ENCODE measurements around the gene CYP51A1. TPM values are rescaled to one million over a fixed set of nuclear protein-coding genes. Genes with fewer than 3 reads are reported as not detected.

Gene CYP51A1
- total RNA-seq, 1 experiment from 2014 or later, result 52.3 TPM

GRCh38 chr7:92121681-92122080 lies 12.6 kb downstream of the CYP51A1 start:
- H2AFZ ChIP-seq (ENCODE audit: low read length), result no peak overlapping the region
- intact Hi-C loops (cut with micrococcal nuclease), result no loop called here
- H4K20me1 ChIP-seq (ENCODE audit: low read length), result 0 out of 2 replicates have a peak, but pooled peaks cover 4% of the 10 kb centered on the region
- no peak for TF ChIP-seq EZH2phosphoT487 (IDR thresholded peaks at IDR 0.05; ENCODE audit: borderline replicate concordance, low read length)
- TF ChIP-seq CTCF (conservative IDR thresholded peaks at IDR 0.05; ENCODE audit: low read depth, low read length), result no peak
- no peak for TF ChIP-seq EZH2 (IDR thresholded peaks at IDR 0.05; ENCODE audit: low read length, unreplicated experiment)
- DNase-seq (no peak), ATAC-seq (no peak)
- H3K27me3 ChIP-seq (ENCODE audit: low read length), result no peaks in the 10 kb centered on the region
- CTCF ChIA-PET, result no interaction called here
- H3K4me1 ChIP-seq (ENCODE audit: insufficient read depth, low read length), result no peaks in the 10 kb centered on the region
- peaks cover 37% of the 10 kb centered on the region for H3K36me3 ChIP-seq (ENCODE audit: low read depth, low read length)
- POLR2A ChIA-PET (ENCODE audit: unreplicated experiment), result no interaction called here
- H3K9me3 ChIP-seq (ENCODE audit: low read length), result no peaks in the 10 kb centered on the region
- H3K4me3 ChIP-seq (ENCODE audit: low read length), result no peak overlapping the region
- no peak overlapping the region for H3K9ac ChIP-seq (ENCODE audit: low read length)
- no TSS peak for BruUV-seq (replicated peaks)
- H3K79me2 ChIP-seq (ENCODE audit: low read length), result peaks cover 25% of the 10 kb centered on the region; the same call in 1 of the 2 replicates
- H3K27ac ChIP-seq (ENCODE audit: low read length), result no peak overlapping the region
- H3F3A ChIP-seq (ENCODE audit: low read length, unreplicated experiment), result no peaks in the 10 kb centered on the region
- no peaks in the 10 kb centered on the region for H3K9me2 ChIP-seq (replicated peaks; ENCODE audit: low read length)
- H3K4me2 ChIP-seq (ENCODE audit: low read length), result no peak overlapping the region

- H3K27me3 ChIP-seq (ENCODE audit: low read length), result no peaks in the 10 kb centered on the region
- H3K79me2 ChIP-seq (ENCODE audit: low read length), result peaks cover 25% of the 10 kb centered on the region; the same call in 1 of the 2 replicates
- no peaks in the 10 kb centered on the region for H3F3A ChIP-seq (ENCODE audit: low read length, unreplicated experiment)
- H3K9ac ChIP-seq (ENCODE audit: low read length), result no peak overlapping the region
- H3K9me2 ChIP-seq (replicated peaks; ENCODE audit: low read length), result no peaks in the 10 kb centered on the region
- no TSS peak for BruUV-seq (replicated peaks)
- no peak overlapping the region for H2AFZ ChIP-seq (ENCODE audit: low read length)
- ChIA-PET CTCF (no interaction called here), POLR2A (ENCODE audit: unreplicated experiment) (no interaction called here)
- no peak overlapping the region for H3K27ac ChIP-seq (ENCODE audit: low read length)
- no peaks in the 10 kb centered on the region for H3K4me1 ChIP-seq (ENCODE audit: insufficient read depth, low read length)
- H3K9me3 ChIP-seq (ENCODE audit: low read length), result no peaks in the 10 kb centered on the region
- TF ChIP-seq EZH2phosphoT487 (IDR thresholded peaks at IDR 0.05; ENCODE audit: borderline replicate concordance, low read length) (no peak), CTCF (conservative IDR thresholded peaks at IDR 0.05; ENCODE audit: low read depth, low read length) (no peak), EZH2 (IDR thresholded peaks at IDR 0.05; ENCODE audit: low read length, unreplicated experiment) (no peak)
- H3K4me3 ChIP-seq (ENCODE audit: low read length), result no peak overlapping the region
- no peak overlapping the region for H3K4me2 ChIP-seq (ENCODE audit: low read length)
- DNase-seq (no peak), ATAC-seq (no peak)
- 0 out of 2 replicates have a peak, but pooled peaks cover 4% of the 10 kb centered on the region for H4K20me1 ChIP-seq (ENCODE audit: low read length)
- intact Hi-C loops (cut with micrococcal nuclease), result no loop called here
- peaks cover 46% of the 10 kb centered on the region for H3K36me3 ChIP-seq (ENCODE audit: low read depth, low read length)
These were observed 15.0 kb downstream of the CYP51A1 start for GRCh38 chr7:92119213-92119759.

DNA sequence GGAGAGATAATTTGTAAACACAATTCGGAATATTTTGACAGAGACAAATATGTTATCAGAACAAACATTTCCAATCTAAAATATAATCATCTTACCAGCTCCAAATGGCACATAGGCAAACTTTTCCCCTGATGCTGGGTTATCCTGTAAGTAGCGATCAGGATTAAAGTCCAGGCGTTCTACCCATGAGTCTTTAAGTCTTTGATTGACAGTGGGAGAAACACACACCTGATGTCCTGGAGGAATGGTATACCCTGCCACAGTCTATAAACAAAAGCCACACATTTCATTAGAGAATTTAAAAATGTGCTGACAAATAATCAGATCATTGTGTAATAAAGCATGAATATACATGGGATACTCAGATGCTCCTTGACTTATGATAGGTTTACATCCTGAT lies 17.3 kb downstream of the CYP51A1 start:
- ATAC-seq (no peak), DNase-seq (no peak)
- Histone ChIP-seq H3K9me2 (replicated peaks; ENCODE audit: low read length) (no peaks in the 10 kb centered on the region), H3K4me2 (ENCODE audit: low read length) (no peak overlapping the region), H3K27me3 (ENCODE audit: low read length) (no peaks in the 10 kb centered on the region), H3K79me2 (ENCODE audit: low read length) (peaks cover 25% of the 10 kb centered on the region; the same call in 1 of the 2 replicates), H3K36me3 (ENCODE audit: low read depth, low read length) (peaks cover 41% of the 10 kb centered on the region), H3K4me1 (ENCODE audit: insufficient read depth, low read length) (no peaks in the 10 kb centered on the region), H3K9ac (ENCODE audit: low read length) (no peak overlapping the region), H3K4me3 (ENCODE audit: low read length) (no peak overlapping the region), H3F3A (ENCODE audit: low read length, unreplicated experiment) (no peaks in the 10 kb centered on the region), H4K20me1 (ENCODE audit: low read length) (0 out of 2 replicates have a peak, but pooled peaks cover 4% of the 10 kb centered on the region), H2AFZ (ENCODE audit: low read length) (no peak overlapping the region), H3K9me3 (ENCODE audit: low read length) (no peaks in the 10 kb centered on the region), H3K27ac (ENCODE audit: low read length) (no peak overlapping the region)
- POLR2A ChIA-PET (ENCODE audit: unreplicated experiment), result no interaction called here
- CTCF ChIA-PET, result no interaction called here
- intact Hi-C loops (cut with micrococcal nuclease), result no loop called here
- BruUV-seq (replicated peaks), result no TSS peak
- TF ChIP-seq CTCF (conservative IDR thresholded peaks at IDR 0.05; ENCODE audit: low read depth, low read length) (no peak), EZH2phosphoT487 (IDR thresholded peaks at IDR 0.05; ENCODE audit: borderline replicate concordance, low read length) (no peak), EZH2 (IDR thresholded peaks at IDR 0.05; ENCODE audit: low read length, unreplicated experiment) (no peak)

Data from PC-3 (cell line).